Caki2 (cell line): Measurements from ENCODE around the gene NT5DC1. TPM values are rescaled to one million over a fixed set of nuclear protein-coding genes. Genes with fewer than 3 reads are reported as not detected.
A peak's percentile ranks its signal among the peaks of the same experiment; 100 is the strongest.

Experiments used
- DNase-seq: peaks from one replicate; pipeline ENCODE4 v3.0.0-alpha.2; 2015; ENCODE audit warnings: low read depth
- in situ Hi-C: cut with HindIII; loops from 2 replicates; pipeline ENCODE4 v1.10.0; 2016; ENCODE audit warnings: low sequenced_read_pairs, low pct_unique_long_range_greater_than_20kb, mixed read lengths
- total RNA-seq: library from RNA; depleted of rRNA; stranded (reverse); fragments of >200 nt; shearing (Covaris generic); gene quantifications from 2 replicates; pipeline ENCODE4 v1.2.3, GENCODE V29; 2014; ENCODE audit warnings: low replicate concordance

Gene NT5DC1
- total RNA-seq, 1 experiment from 2014 or later: 9.4 TPM

- in situ Hi-C loops: no loop called here
- DNase-seq: no peak
Measured at GRCh38 chr6:116253188-116253504, 152.5 kb downstream of the NT5DC1 start.

DNA sequence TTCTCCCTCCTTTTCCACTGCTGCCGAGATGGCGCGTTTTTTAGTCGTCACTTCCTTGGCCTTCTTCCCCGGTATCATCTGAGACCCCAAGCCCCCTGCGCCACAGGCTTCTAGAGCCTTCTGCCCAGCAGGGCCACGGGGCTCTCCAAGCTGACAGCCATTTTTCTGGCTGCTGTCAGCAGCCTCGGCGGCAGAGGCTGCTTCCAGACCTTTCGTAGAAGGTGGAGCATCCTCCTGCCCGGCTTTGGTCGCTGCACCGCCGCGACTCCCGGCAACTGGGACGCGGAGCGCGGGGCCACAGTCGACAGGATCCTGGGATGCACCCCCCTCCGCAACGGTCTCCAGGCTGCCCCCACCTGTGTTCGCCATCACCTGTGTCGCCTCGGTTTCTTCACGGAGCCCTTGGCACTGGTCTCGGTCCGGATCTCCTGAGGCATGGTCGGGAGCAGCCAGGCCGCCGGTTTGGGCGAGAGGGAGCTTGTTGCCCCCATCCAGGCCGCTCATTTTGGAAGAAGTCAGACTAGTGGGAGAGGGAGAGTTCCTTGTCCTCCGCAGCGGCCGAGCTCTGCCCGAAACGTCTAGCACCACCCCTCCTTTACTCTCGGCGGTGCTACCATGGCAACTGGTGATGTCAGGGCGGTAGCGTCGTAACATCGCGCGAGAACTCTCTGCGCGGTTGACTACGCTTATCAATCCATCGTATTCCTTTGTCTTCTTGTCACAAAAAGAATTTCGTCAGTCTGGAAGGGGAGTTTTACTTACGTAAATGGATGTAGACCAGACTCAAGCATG lies 153.0 kb downstream of the NT5DC1 start, which contains the start of gene TSPYL4:
Gene TSPYL4 (minus strand): TSS at position 571 of the 792 bp plus-strand sequence. CDS start 67 bp downstream, at position 504.
- DNase-seq: peak; percentile 88
- in situ Hi-C loops: no loop called here

DNA sequence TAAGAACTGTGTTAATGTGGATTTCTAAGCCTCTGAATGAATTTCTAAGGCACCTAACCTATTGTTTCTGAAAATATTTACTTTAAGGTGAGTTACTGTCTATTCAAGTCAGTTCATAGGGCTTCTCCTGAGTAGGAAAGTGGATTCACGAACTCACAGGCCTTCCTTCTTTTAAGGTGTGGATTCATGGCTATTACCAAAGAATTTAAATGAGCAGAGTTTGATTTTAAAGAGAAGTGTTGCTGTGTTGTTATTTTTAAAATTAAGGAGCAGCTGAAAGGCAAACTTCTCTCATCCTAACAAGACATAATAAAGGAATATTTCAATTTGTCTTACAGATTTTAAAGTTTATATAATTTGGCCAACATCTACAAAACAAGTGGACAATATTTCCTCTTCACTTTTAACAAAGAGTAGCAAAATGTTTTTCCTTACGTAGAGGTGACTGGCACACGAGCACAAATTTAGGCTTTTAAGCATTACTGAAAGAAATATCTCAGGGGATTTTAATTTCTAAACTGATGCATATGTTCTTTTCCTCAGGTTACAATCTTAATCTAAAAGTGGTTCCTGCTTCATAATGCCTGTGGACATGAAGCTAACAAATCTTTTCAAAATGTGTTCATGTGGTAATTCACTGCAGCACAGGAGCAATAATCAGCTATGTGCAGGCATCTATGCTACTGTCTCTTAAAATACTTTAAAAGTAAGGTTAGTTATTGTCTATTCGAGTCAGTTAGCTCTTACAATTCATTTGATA lies 153.8 kb downstream of the NT5DC1 start:
- in situ Hi-C loops: no loop called here
- no peak for DNase-seq

GRCh38 chr6:116255246-116255800 lies 154.7 kb downstream of the NT5DC1 start:
- in situ Hi-C loops: no loop called here
- DNase-seq: no peak

GRCh38 chr6:116256694-116257093 lies 156.0 kb downstream of the NT5DC1 start:
- DNase-seq: no peak
- in situ Hi-C loops: no loop called here

- in situ Hi-C loops: no loop called here
Measured at GRCh38 chr6:116258520-116258919, 157.9 kb downstream of the NT5DC1 start.

DNA sequence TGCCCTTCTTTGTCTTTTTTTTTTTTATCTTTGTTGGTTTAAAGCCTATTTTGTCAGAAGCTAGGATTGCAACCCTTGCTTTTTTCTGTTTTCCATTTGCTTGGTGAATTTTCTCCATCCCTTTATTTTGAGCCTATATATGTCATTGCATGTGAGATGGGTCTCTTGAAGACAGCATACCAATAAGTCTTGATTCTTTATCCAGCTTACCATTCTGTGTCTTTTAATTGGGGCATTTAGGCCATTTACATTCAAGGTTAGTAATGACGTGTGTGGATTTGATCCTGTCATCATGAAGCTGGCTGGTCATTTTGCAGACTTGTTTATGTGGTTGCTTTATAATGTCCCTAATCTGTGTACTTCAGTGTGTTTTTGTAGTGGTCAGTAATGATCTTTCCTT lies 162.7 kb downstream of the NT5DC1 start:
- in situ Hi-C loops: no loop called here
- no peak for DNase-seq

More at GRCh38 chr6:116258520-116258919, 157.9 kb downstream of the NT5DC1 start:
- DNase-seq: no peak

DNA sequence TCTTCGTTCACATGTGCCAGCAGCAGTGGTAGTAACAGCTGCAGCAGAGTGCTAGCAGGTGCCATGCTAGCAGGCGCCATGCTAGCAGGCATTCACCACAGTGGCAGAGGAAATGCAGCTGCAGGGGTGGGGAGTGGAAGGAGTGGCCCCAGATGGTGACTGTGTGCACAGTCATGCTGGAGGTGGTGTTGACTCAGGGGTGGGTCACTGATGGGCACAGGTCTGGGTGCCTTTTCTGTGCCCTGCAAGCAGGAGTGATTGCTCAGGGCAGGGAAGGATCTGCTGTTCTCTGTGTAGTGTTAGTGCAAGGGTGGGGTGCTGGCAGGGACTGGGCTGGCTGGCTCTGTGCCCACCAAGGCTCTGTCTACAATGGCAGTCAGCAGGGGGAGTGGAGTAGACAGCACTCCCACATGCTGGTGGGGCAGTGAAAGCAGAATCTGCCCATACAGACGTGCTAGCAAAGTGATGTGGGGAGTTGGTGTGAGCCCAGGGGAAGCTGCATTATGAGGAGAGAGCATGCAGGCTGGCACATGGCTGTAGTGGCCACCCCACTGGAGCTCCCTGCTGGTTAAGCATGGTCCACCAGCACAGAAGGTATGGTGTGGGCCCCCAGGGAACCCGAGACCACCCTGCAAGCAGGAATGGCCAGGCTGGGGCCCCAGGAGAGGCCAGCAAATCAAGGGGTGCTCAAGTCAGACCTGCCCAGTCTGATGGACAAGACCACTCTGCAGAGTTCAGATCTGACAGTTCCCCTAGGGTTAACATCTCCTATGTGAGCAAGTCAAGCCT lies 164.6 kb downstream of the NT5DC1 start:
- DNase-seq: no peak
- in situ Hi-C loops: no loop called here

DNA sequence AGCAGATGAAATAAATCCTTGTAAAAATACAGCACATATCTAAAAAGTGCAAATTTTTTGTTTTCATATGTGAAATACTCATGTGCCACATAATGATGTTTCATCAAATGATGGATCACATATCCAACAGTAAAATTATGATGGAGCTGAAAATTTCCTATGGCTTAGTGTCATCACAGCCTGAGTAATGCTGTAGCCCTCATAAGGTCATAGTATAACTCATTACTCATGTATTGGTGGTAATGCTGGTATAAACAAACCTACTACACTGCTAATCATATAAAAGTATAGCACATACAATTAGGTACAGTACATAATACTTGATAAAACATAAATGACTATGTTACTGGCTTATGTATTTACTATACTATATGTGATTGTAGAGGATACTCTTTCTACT lies 166.2 kb downstream of the NT5DC1 start:
- in situ Hi-C loops: no loop called here
- DNase-seq: no peak

DNA sequence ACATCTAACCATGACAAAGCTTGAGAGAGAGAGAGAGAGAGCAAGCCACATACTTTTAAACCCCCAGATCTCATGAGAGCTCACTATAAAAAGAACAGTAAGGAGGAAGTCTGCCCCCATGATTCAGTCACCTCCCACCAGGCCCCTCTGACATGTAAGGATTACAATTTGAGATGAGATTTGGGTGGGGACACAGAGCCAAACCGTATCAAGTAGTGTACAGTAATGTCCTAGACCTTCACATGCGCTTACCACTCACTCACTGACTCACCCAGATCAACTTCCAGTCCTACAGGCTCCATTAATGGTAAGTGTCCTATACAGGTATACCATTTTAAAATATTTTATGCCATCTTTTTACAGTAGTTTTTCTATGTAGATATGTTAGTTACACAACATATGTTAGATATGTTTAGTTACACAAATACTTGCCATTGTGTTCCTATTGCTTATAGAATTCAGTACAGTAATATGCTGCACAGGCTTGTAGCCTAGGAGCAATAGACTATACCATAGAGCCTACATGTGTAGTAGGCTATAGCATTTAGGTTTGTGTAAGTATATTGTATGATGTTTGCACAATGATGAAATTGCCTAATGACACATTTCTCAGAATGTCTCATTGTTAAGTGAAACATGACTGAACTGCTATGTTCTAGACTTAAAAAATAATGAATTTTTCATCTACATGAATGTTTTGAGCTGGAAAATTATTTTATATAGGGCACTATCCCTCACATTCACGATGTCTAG lies 167.4 kb downstream of the NT5DC1 start:
- in situ Hi-C loops: no loop called here

GRCh38 chr6:116268589-116269293 lies 168.1 kb downstream of the NT5DC1 start:
- in situ Hi-C loops: no loop called here
- DNase-seq: peak; percentile 52

More for the DNA sequence above, 167.4 kb downstream of the NT5DC1 start:
- no peak for DNase-seq

- in situ Hi-C loops: no loop called here
- no peak for DNase-seq
Measured at GRCh38 chr6:116271149-116271708, 170.6 kb downstream of the NT5DC1 start.

DNA sequence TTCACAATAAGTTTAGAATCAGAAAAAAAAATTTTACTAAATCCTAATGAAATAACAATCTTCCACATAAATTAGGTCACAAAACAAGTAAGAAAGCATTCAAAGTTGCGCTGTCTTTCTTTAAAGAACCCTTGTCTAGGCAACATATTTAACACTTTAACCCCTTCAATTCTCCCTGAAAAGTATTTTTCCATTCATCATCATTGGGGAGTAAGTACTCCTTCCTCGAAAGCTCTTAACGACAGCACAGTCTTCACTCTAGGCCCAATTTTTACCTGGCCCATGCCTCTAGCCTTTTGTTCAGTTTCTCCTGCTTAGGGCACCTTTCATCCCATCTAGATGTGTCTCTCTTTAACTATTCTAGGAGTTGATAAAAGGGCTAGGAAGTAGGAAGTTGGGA lies 176.5 kb downstream of the NT5DC1 start:
- in situ Hi-C loops: no loop called here
- DNase-seq: no peak

DNA sequence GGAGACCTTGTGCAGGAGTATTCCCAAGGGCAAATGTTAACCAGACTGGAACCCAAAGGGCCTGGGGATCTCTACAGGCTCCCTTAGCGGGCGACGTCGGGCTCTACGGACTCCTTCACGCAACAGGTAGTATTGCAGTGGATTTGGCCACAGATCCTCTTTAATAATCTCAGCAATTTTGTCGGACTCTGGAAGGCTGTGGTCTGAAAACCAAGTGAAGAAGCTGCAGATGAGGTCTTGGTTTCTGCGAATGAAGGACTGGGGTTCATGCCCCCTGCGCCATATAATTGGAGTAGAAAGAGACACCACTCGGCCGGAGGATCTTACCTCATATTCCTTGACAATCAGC lies 177.8 kb downstream of the NT5DC1 start:
- in situ Hi-C loops: no loop called here
- DNase-seq: peak; percentile 2

GRCh38 chr6:116278854-116279231 lies 178.2 kb downstream of the NT5DC1 start:
- in situ Hi-C loops: no loop called here
- no peak for DNase-seq

- DNase-seq: peak; percentile 91
- in situ Hi-C loops: no loop called here
Measured at GRCh38 chr6:116279232-116280160, 178.8 kb downstream of the NT5DC1 start, which contains the start of gene TSPYL1. TSPYL1 (minus strand) TSS chr6:116279930; CDS start chr6:116279830, 100 bp downstream.
